ENCODE results near the gene SPDEF. TPM values are rescaled to one million over a fixed set of nuclear protein-coding genes. Genes with fewer than 3 reads are reported as not detected.

SPDEF gene
- total RNA-seq, 1 donor from 2014 or later, result 6.1 TPM

- no peak for DNase-seq
Measured at GRCh38 chr6:34544776-34545471, 11.2 kb downstream of the SPDEF start.

- DNase-seq, result no peak
Measured at GRCh38 chr6:34544052-34544604, 12.0 kb downstream of the SPDEF start.

- no peak for DNase-seq
Measured at GRCh38 chr6:34543421-34543820, 12.7 kb downstream of the SPDEF start.

GRCh38 chr6:34540841-34541240 is 15.3 kb downstream of the SPDEF start:
- no peak for DNase-seq

- no peak for DNase-seq
Measured at GRCh38 chr6:34540222-34540621, 15.9 kb downstream of the SPDEF start.

- DNase-seq, result no peak
Measured at GRCh38 chr6:34539181-34539580, 16.9 kb downstream of the SPDEF start.

- DNase-seq, result no peak
Measured at GRCh38 chr6:34538581-34538980, 17.5 kb downstream of the SPDEF start.

- DNase-seq, result no peak
Measured at GRCh38 chr6:34537922-34538550, 18.1 kb downstream of the SPDEF start.

GRCh38 chr6:34536959-34537848 is 18.9 kb downstream of the SPDEF start:
- no peak for DNase-seq

GRCh38 chr6:34536251-34536958 is 19.7 kb downstream of the SPDEF start:
- DNase-seq, result no peak

- no peak for DNase-seq
Measured at GRCh38 chr6:34535646-34536045, 20.5 kb downstream of the SPDEF start.

- DNase-seq, result no peak
Measured at GRCh38 chr6:34535199-34535598, 20.9 kb downstream of the SPDEF start.

- DNase-seq, result no peak
Measured at GRCh38 chr6:34534656-34535055, 21.5 kb downstream of the SPDEF start.

- no peak for DNase-seq
Measured at GRCh38 chr6:34534146-34534545, 22.0 kb downstream of the SPDEF start.

GRCh38 chr6:34532230-34532629 is 23.9 kb downstream of the SPDEF start:
- no peak for DNase-seq

- peak; percentile 86 for DNase-seq
Measured at GRCh38 chr6:34531580-34532201, 24.4 kb downstream of the SPDEF start.

GRCh38 chr6:34530753-34531365 is 25.3 kb downstream of the SPDEF start:
- no peak for DNase-seq

- DNase-seq, result no peak
Measured at GRCh38 chr6:34529665-34530327, 26.3 kb downstream of the SPDEF start.

GRCh38 chr6:34528996-34529664 is 27.0 kb downstream of the SPDEF start:
- DNase-seq, result no peak

Data from tongue (tissue), 2 donors.